Measurements from ENCODE around the gene KLHL41.
A peak's percentile ranks its signal among the peaks of the same experiment; 100 is the strongest.

The KLHL41 gene

DNA sequence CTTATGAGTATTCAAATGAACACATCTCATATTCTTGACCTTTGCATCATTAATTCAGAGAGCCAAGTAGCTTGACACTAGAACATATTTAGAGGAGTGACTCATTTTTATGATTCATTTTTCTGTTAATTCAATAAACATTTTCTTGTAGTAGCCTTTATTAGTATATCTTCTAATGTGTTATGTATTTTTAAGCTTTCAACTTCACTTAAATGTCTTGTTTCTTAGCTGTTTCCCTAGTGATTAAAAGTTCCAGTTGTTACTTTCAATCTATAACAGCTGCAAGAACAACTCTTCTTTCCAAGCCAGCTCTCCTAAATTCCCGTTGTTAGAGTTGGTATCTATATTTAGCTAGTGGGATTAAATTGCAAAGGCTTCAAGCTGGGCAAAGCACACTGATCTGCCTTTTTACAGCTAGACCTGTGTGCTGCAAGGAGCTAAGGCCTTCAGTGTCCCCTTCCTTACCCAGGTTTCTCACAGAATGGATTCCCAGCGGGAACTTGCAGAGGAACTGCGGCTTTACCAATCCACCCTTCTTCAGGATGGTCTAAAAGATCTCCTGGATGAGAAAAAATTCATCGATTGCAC is at the start of gene KLHL41:
KLHL41 (plus strand) TSS at position 405 of the 588 bp plus-strand sequence; CDS start at position 482, 77 bp downstream.
- TF ChIP-seq CREB1 (IDR thresholded peaks at IDR 0.05; ENCODE audit: low read depth), result no peak
- no peak for TF ChIP-seq TEAD4 (IDR thresholded peaks at IDR 0.05)
- TF ChIP-seq EGR1 (IDR thresholded peaks at IDR 0.05), result no peak
- no peak for TF ChIP-seq EP300 (IDR thresholded peaks at IDR 0.05; ENCODE audit: borderline replicate concordance)
- TF ChIP-seq NFIC (IDR thresholded peaks at IDR 0.05), result no peak
- TF ChIP-seq FOXM1 (IDR thresholded peaks at IDR 0.05; ENCODE audit: borderline replicate concordance, low read depth), result no peak
- no peak for TF ChIP-seq ZBTB7A (IDR thresholded peaks at IDR 0.05; ENCODE audit: low read depth)
- TF ChIP-seq RAD21 (IDR thresholded peaks at IDR 0.05; ENCODE audit: low read depth), result no peak
- no peak for TF ChIP-seq TCF12 (IDR thresholded peaks at IDR 0.05; ENCODE audit: low read depth)
- no peak for TF ChIP-seq CEBPB (IDR thresholded peaks at IDR 0.05)
- TF ChIP-seq YY1 (IDR thresholded peaks at IDR 0.05; ENCODE audit: low read depth), result no peak

GRCh38 chr2:169461143-169461542 is 48.4 kb upstream of the KLHL41 start:
- TF ChIP-seq FOXM1 (IDR thresholded peaks at IDR 0.05; ENCODE audit: borderline replicate concordance, low read depth) (no peak), TCF12 (IDR thresholded peaks at IDR 0.05; ENCODE audit: low read depth) (no peak), RAD21 (IDR thresholded peaks at IDR 0.05; ENCODE audit: low read depth) (no peak), YY1 (IDR thresholded peaks at IDR 0.05; ENCODE audit: low read depth) (no peak), EP300 (IDR thresholded peaks at IDR 0.05; ENCODE audit: borderline replicate concordance) (no peak)
- TF ChIP-seq, protein P1, sequence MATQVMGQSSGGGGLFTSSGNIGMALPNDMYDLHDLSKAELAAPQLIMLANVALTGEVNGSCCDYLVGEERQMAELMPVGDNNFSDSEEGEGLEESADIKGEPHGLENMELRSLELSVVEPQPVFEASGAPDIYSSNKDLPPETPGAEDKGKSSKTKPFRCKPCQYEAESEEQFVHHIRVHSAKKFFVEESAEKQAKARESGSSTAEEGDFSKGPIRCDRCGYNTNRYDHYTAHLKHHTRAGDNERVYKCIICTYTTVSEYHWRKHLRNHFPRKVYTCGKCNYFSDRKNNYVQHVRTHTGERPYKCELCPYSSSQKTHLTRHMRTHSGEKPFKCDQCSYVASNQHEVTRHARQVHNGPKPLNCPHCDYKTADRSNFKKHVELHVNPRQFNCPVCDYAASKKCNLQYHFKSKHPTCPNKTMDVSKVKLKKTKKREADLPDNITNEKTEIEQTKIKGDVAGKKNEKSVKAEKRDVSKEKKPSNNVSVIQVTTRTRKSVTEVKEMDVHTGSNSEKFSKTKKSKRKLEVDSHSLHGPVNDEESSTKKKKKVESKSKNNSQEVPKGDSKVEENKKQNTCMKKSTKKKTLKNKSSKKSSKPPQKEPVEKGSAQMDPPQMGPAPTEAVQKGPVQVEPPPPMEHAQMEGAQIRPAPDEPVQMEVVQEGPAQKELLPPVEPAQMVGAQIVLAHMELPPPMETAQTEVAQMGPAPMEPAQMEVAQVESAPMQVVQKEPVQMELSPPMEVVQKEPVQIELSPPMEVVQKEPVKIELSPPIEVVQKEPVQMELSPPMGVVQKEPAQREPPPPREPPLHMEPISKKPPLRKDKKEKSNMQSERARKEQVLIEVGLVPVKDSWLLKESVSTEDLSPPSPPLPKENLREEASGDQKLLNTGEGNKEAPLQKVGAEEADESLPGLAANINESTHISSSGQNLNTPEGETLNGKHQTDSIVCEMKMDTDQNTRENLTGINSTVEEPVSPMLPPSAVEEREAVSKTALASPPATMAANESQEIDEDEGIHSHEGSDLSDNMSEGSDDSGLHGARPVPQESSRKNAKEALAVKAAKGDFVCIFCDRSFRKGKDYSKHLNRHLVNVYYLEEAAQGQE (IDR thresholded peaks at IDR 0.05; ENCODE audit: low read depth), result no peak

- TF ChIP-seq CREB1 (IDR thresholded peaks at IDR 0.05; ENCODE audit: low read depth), result no peak
- TF ChIP-seq NFIC (IDR thresholded peaks at IDR 0.05), result no peak
- TF ChIP-seq CEBPB (IDR thresholded peaks at IDR 0.05), result no peak
- TF ChIP-seq RAD21 (IDR thresholded peaks at IDR 0.05; ENCODE audit: low read depth), result no peak
- no peak for TF ChIP-seq TCF12 (IDR thresholded peaks at IDR 0.05; ENCODE audit: low read depth)
- TF ChIP-seq YY1 (IDR thresholded peaks at IDR 0.05; ENCODE audit: low read depth), result no peak
- TF ChIP-seq FOXM1 (IDR thresholded peaks at IDR 0.05; ENCODE audit: borderline replicate concordance, low read depth), result no peak
- no peak for TF ChIP-seq ZBTB7A (IDR thresholded peaks at IDR 0.05; ENCODE audit: low read depth)
- TF ChIP-seq EGR1 (IDR thresholded peaks at IDR 0.05), result no peak
- TF ChIP-seq, protein P2, sequence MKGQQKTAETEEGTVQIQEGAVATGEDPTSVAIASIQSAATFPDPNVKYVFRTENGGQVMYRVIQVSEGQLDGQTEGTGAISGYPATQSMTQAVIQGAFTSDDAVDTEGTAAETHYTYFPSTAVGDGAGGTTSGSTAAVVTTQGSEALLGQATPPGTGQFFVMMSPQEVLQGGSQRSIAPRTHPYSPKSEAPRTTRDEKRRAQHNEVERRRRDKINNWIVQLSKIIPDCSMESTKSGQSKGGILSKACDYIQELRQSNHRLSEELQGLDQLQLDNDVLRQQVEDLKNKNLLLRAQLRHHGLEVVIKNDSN (IDR thresholded peaks at IDR 0.05), result no peak
- TF ChIP-seq TEAD4 (IDR thresholded peaks at IDR 0.05), result no peak
These were observed 46.4 kb upstream of the KLHL41 start for GRCh38 chr2:169462896-169463695.

DNA sequence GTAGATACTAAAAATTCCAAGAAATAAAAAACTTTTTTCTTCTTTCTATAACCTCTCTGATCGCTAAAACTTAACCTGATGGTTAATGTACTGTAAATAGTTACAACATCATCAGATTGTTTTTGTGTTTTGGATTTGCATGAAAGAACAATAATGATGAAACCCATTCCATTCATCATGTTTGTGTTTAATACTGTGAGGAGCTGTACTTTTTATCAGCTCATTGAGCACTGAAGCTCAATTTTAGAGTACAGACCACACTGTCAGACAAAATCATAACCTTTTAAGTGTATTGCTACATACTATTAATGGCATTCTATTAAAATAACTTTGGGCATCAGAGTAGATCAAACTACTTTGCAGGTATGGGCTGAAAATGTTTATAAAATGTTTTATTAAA is 45.0 kb upstream of the KLHL41 start:
- TF ChIP-seq EGR1 (IDR thresholded peaks at IDR 0.05) (no peak), FOXM1 (IDR thresholded peaks at IDR 0.05; ENCODE audit: borderline replicate concordance, low read depth) (no peak), TAF1 (IDR thresholded peaks at IDR 0.05; ENCODE audit: low read depth) (no peak), MAX (IDR thresholded peaks at IDR 0.05) (no peak), NFIC (IDR thresholded peaks at IDR 0.05) (no peak), CEBPB (IDR thresholded peaks at IDR 0.05) (0 out of 2 replicates have a peak, but pooled peaks have one; percentile 32)
- TF ChIP-seq, protein P2 (IDR thresholded peaks at IDR 0.05), result no peak

GRCh38 chr2:169464882-169465281 is 44.6 kb upstream of the KLHL41 start:
- TF ChIP-seq TAF1 (IDR thresholded peaks at IDR 0.05; ENCODE audit: low read depth) (no peak), EGR1 (IDR thresholded peaks at IDR 0.05) (no peak), YY1 (IDR thresholded peaks at IDR 0.05; ENCODE audit: low read depth) (no peak), CREB1 (IDR thresholded peaks at IDR 0.05; ENCODE audit: low read depth) (no peak), RAD21 (IDR thresholded peaks at IDR 0.05; ENCODE audit: low read depth) (no peak), ZBTB7A (IDR thresholded peaks at IDR 0.05; ENCODE audit: low read depth) (no peak), FOXM1 (IDR thresholded peaks at IDR 0.05; ENCODE audit: borderline replicate concordance, low read depth) (no peak), CEBPB (IDR thresholded peaks at IDR 0.05) (no peak), NFIC (IDR thresholded peaks at IDR 0.05) (no peak), EP300 (IDR thresholded peaks at IDR 0.05; ENCODE audit: borderline replicate concordance) (no peak), MAX (IDR thresholded peaks at IDR 0.05) (no peak), TEAD4 (IDR thresholded peaks at IDR 0.05) (no peak)
- TF ChIP-seq, protein P2 (IDR thresholded peaks at IDR 0.05), result no peak
- TF ChIP-seq, protein P1 (IDR thresholded peaks at IDR 0.05; ENCODE audit: low read depth), result no peak
